ENCODE measurements around the gene ITGB5. TPM values are rescaled to one million over a fixed set of nuclear protein-coding genes. Genes with fewer than 3 reads are reported as not detected.

Gene ITGB5, protein sequence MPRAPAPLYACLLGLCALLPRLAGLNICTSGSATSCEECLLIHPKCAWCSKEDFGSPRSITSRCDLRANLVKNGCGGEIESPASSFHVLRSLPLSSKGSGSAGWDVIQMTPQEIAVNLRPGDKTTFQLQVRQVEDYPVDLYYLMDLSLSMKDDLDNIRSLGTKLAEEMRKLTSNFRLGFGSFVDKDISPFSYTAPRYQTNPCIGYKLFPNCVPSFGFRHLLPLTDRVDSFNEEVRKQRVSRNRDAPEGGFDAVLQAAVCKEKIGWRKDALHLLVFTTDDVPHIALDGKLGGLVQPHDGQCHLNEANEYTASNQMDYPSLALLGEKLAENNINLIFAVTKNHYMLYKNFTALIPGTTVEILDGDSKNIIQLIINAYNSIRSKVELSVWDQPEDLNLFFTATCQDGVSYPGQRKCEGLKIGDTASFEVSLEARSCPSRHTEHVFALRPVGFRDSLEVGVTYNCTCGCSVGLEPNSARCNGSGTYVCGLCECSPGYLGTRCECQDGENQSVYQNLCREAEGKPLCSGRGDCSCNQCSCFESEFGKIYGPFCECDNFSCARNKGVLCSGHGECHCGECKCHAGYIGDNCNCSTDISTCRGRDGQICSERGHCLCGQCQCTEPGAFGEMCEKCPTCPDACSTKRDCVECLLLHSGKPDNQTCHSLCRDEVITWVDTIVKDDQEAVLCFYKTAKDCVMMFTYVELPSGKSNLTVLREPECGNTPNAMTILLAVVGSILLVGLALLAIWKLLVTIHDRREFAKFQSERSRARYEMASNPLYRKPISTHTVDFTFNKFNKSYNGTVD
- total RNA-seq: 100 to 1,000 TPM; 155 to 452 (median 234) TPM

GRCh38 chr3:124887177-124887931 lies at the start of gene ITGB5:
Gene ITGB5, minus strand, starts transcription at chr3:124887365. Its CDS starts 365 bp downstream, at chr3:124887000.
- TF ChIP-seq, protein P1, sequence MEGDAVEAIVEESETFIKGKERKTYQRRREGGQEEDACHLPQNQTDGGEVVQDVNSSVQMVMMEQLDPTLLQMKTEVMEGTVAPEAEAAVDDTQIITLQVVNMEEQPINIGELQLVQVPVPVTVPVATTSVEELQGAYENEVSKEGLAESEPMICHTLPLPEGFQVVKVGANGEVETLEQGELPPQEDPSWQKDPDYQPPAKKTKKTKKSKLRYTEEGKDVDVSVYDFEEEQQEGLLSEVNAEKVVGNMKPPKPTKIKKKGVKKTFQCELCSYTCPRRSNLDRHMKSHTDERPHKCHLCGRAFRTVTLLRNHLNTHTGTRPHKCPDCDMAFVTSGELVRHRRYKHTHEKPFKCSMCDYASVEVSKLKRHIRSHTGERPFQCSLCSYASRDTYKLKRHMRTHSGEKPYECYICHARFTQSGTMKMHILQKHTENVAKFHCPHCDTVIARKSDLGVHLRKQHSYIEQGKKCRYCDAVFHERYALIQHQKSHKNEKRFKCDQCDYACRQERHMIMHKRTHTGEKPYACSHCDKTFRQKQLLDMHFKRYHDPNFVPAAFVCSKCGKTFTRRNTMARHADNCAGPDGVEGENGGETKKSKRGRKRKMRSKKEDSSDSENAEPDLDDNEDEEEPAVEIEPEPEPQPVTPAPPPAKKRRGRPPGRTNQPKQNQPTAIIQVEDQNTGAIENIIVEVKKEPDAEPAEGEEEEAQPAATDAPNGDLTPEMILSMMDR (IDR thresholded peaks at IDR 0.05): no peak
- ATAC-seq (ENCODE audit: low FRiP score) (peak; percentile 85), DNase-seq (ENCODE audit: low spot score) (no peak)

- ATAC-seq (ENCODE audit: low FRiP score): no peak
- TF ChIP-seq, protein P1 (IDR thresholded peaks at IDR 0.05): no peak
- no peak for DNase-seq (ENCODE audit: low spot score)
Observed at GRCh38 chr3:124935794-124936542, 48.8 kb upstream of the ITGB5 start.

DNA sequence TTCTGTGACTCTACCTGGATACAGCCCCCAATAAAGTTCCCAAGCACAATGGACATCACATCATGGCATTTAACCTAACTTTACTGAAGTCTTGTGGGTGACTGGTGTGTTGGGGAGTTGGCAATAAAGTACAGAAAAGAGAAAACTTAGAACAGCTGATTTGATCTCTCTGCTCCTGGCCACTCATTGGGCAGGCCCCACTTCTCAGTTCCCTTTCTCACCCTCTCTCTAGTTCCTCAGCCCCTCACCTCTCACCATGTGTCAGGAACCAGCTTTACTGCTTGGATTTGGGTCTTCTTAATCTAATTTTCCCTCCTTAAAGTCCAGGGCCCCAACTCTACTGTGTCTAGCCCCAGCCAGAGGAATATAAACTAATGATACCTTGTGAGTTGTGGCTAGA lies 48.1 kb upstream of the ITGB5 start:
- TF ChIP-seq, protein P1 (IDR thresholded peaks at IDR 0.05): no peak
- no peak for DNase-seq (ENCODE audit: low spot score)
- no peak for ATAC-seq (ENCODE audit: low FRiP score)

DNA sequence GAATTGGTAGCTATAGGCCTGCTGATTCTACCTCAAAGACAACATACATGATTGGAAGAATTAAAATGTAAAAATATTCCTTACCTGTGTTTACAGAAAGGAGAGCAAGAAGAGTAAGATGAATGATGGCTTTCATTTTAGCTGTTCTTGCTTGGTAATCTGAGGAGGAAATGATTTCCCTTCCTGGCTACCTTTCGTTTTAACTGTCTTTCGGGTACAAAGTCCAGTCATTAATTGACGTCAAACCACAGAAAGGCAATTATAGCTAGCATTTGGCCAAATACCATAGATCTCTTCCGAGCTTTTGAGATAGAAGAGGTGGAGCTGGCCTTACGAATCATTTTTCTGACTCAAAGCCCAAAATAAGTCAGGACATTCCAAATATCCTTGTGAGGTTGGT lies 47.4 kb upstream of the ITGB5 start, which contains the start of gene MUC13:
Gene MUC13 (minus strand): TSS at position 175 of the 400 bp plus-strand sequence. CDS start 39 bp downstream, at position 136.
- TF ChIP-seq, protein P1 (IDR thresholded peaks at IDR 0.05): no peak
- no peak for ATAC-seq (ENCODE audit: low FRiP score)
- DNase-seq (ENCODE audit: low spot score): no peak

- TF ChIP-seq, protein P1 (IDR thresholded peaks at IDR 0.05): no peak
- peak; percentile 69 for ATAC-seq (ENCODE audit: low FRiP score)
- DNase-seq (ENCODE audit: low spot score): peak; percentile 44
Observed at GRCh38 chr3:124928333-124929202, 41.4 kb upstream of the ITGB5 start.
